B cell (primary cell): ENCODE measurements around the gene ZNF189. TPM values are rescaled to one million over a fixed set of nuclear protein-coding genes. Genes with fewer than 3 reads are reported as not detected.

ENCODE experiments used
- ATAC-seq: fragments of 200-7000 bp; cut with Tn5 transposase; one replicate; pipeline ENCODE4 v1.10.0; 2021; ENCODE audit warnings: low read depth, mild to moderate bottlenecking, moderate number of reproducible peaks, moderate library complexity
- CTCF ChIA-PET: fragments of 350-600 bp; sonication (Branson Sonifier 250); formaldehyde crosslinking; loops from one replicate; lab custom pipeline; 2021; ENCODE audit warnings: antibody characterized with exemption, inconsistent platforms; lab: Charles Lee
- POLR2A ChIA-PET: fragments of 350-600 bp; sonication (Branson Sonifier 250); formaldehyde crosslinking; loops from one replicate; lab custom pipeline; 2021; ENCODE audit warnings: antibody characterized with exemption; lab: Charles Lee
- DNase-seq: peaks from one replicate; pipeline ENCODE4 v3.0.0; 2013
- H2AFZ ChIP-seq: 2 replicates; pipeline ENCODE4 v1.6.1; 2012; ENCODE audit warnings: mild to moderate bottlenecking, low read depth, low read length; ENCODE audit not compliant: insufficient read depth, poor library complexity, severe bottlenecking
- H3K27ac ChIP-seq, 2 donors: 1 replicate in 1 of 2; 2 replicates in 1 of 2; pipeline ENCODE4 v1.5.1; 2012 to 2013; ENCODE audit warnings: low read length in 2 of 2, mild to moderate bottlenecking in 2 of 2, moderate library complexity in 1 of 2
- H3K27me3 ChIP-seq, 4 experiments: fragments of 200-600 bp in 1 of 4; sonication (generic) in 1 of 4; replicated peaks in 1 of 4; 1 replicate in 2 of 4; 2 replicates in 2 of 4; pipeline versions ENCODE4 v1.6.1 to v1.7.0; 2013 to 2016; ENCODE audit warnings: low read length in 3 of 4, mild to moderate bottlenecking in 2 of 4, mixed read lengths in 1 of 4, moderate library complexity in 1 of 4; ENCODE audit not compliant: insufficient read depth in 4 of 4, control insufficient read depth in 3 of 4; ENCODE audit errors: control extremely low read depth in 1 of 4
- H3K36me3 ChIP-seq, 2 experiments: replicated peaks in 1 of 2; 1 replicate in 1 of 2; 2 replicates in 1 of 2; pipeline versions ENCODE4 v1.6.1 to v1.7.1; 2013; ENCODE audit warnings: low read length in 1 of 2; ENCODE audit not compliant: insufficient read depth in 2 of 2, control insufficient read depth in 1 of 2; ENCODE audit errors: control extremely low read depth in 1 of 2, extremely low read depth in 1 of 2
- H3K4me1 ChIP-seq, 2 donors: fragments of 200-600 bp in 1 of 2; sonication (generic) in 1 of 2; 1 replicate in 1 of 2; 2 replicates in 1 of 2; pipeline versions ENCODE4 v1.5.1 to v1.6.1; 2013 to 2017; ENCODE audit warnings: low read length in 2 of 2; ENCODE audit not compliant: control insufficient read depth in 2 of 2, insufficient read depth in 2 of 2
- H3K4me2 ChIP-seq: replicated peaks from 2 replicates; pipeline ENCODE3; 2012; ENCODE audit warnings: mild to moderate bottlenecking, low read depth, low read length; ENCODE audit not compliant: poor library complexity, severe bottlenecking
- H3K4me3 ChIP-seq, 5 experiments: fragments of 200-600 bp in 1 of 5; sonication (generic) in 1 of 5; 1 replicate in 3 of 5; 2 replicates in 2 of 5; pipeline versions ENCODE4 v1.5.1 to v1.7.0; 2011 to 2016; ENCODE audit warnings: low read length in 4 of 5, mild to moderate bottlenecking in 4 of 5, low read depth in 2 of 5, control low read depth in 1 of 5, moderate library complexity in 1 of 5; ENCODE audit not compliant: insufficient read depth in 1 of 5; ENCODE audit errors: control extremely low read depth in 1 of 5, extremely low read depth in 1 of 5
- H3K79me2 ChIP-seq: fragments of 200-600 bp; sonication (generic); one replicate; pipeline ENCODE4 v1.6.0; 2016; ENCODE audit warnings: low read length; ENCODE audit not compliant: control insufficient read depth, insufficient read depth
- H3K9ac ChIP-seq: fragments of 200-600 bp; sonication (generic); 2 replicates; pipeline ENCODE4 v1.6.1; 2017; ENCODE audit warnings: mild to moderate bottlenecking, low read length, moderate library complexity
- H3K9me3 ChIP-seq, 3 donors: one replicate each; pipeline versions ENCODE4 v1.6.1 to v1.7.1; 2013; ENCODE audit warnings: low read length in 2 of 3; ENCODE audit not compliant: control insufficient read depth in 2 of 3, insufficient read depth in 1 of 3; ENCODE audit errors: control extremely low read depth in 1 of 3
- H4K20me1 ChIP-seq: 2 replicates; pipeline ENCODE4 v1.6.0; 2012; ENCODE audit warnings: mild to moderate bottlenecking, low read length; ENCODE audit not compliant: insufficient read depth, control insufficient read depth, poor library complexity, severe bottlenecking
- H3K27ac Mint-ChIP-seq: one replicate; pipeline ENCODE4 v1.8.0; 2021; ENCODE audit warnings: mixed read lengths
- H3K27me3 Mint-ChIP-seq: one replicate; pipeline ENCODE4 v1.8.0; 2021; ENCODE audit warnings: mixed read lengths
- H3K4me1 Mint-ChIP-seq: one replicate; pipeline ENCODE4 v1.8.0; 2021; ENCODE audit warnings: mixed read lengths
- H3K4me3 Mint-ChIP-seq: one replicate; pipeline ENCODE4 v1.8.0; 2021; ENCODE audit warnings: mixed read lengths
- H3K9me3 Mint-ChIP-seq: one replicate; pipeline ENCODE4 v1.8.0; 2022; ENCODE audit warnings: mixed read lengths; ENCODE audit not compliant: insufficient read depth
- CTCF ChIP-seq: fragments of 200-600 bp; IDR thresholded peaks from one replicate; pipeline ENCODE4 v1.8.0; 2022; ENCODE audit warnings: antibody characterized with exemption, mild to moderate bottlenecking
- EZH2 ChIP-seq: IDR thresholded peaks from 2 replicates; pipeline ENCODE4 v1.6.1; 2012; ENCODE audit warnings: borderline replicate concordance, low read depth, mild to moderate bottlenecking, moderate library complexity, low read length; ENCODE audit not compliant: insufficient read depth, poor library complexity, severe bottlenecking
- WGBS: methylation state at CpG from one replicate; pipeline ENCODE4 v1.1.5; 2013; ENCODE audit warnings: missing lambda C conversion rate; ENCODE audit not compliant: insufficient coverage; 5-methylcytosine and 5-hydroxymethylcytosine counted together
- intact Hi-C: fragments of 100-400 bp; cut with micrococcal nuclease; formaldehyde crosslinking; loops from one replicate; pipeline ENCODE4 v1.10.0; 2022
- polyA plus RNA-seq: library from polyadenylated mRNA; depleted of rRNA; stranded (reverse); fragments of >200 nt; gene quantifications from 2 replicates; pipeline ENCODE4 v1.2.3, GENCODE V29; 2012
- total RNA-seq, 2 donors: library from RNA; stranded (reverse); fragments of 120-200 nt in 1 of 2; gene quantifications; 1 replicate in 1 of 2; 2 replicates in 1 of 2; pipeline versions ENCODE4 v1.2.3 to v1.2.4, GENCODE V29; 2013 to 2022

Gene ZNF189
- total and polyA plus RNA-seq, 2 donors (not counting 1 experiment from before 2014, with no cell fraction given) = 4.0 to 25.7 TPM

GRCh38 chr9:101442736-101443135 is 44.1 kb downstream of the ZNF189 start:
- H3K27me3 ChIP-seq = peaks cover 0 to 25% (median 20%) of the 10 kb centered on the region in 4 experiments
- H3K4me3 Mint-ChIP-seq = no peak overlapping the region
- ChIA-PET POLR2A (no interaction called here), CTCF (no interaction called here)
- H3K9ac ChIP-seq = no peak overlapping the region
- H3K79me2 ChIP-seq = no peaks in the 10 kb centered on the region
- DNase-seq = no peak
- ATAC-seq = no peak
- no peaks in the 10 kb centered on the region for H4K20me1 ChIP-seq
- H3K27me3 Mint-ChIP-seq = peaks cover 48% of the 10 kb centered on the region
- H3K4me1 Mint-ChIP-seq = no peaks in the 10 kb centered on the region
- H3K4me1 ChIP-seq = no peaks in the 10 kb centered on the region
- H3K9me3 Mint-ChIP-seq = no peaks in the 10 kb centered on the region
- 83% methylated on average over 1 of the region's 3 CpGs for WGBS
- H3K36me3 ChIP-seq = no peaks in the 10 kb centered on the region
- H3K4me3 ChIP-seq = no peak overlapping the region
- H3K9me3 ChIP-seq = no peaks in the 10 kb centered on the region
- no peak overlapping the region for H3K27ac Mint-ChIP-seq
- no peak overlapping the region for H2AFZ ChIP-seq
- no peak overlapping the region for H3K27ac ChIP-seq
- H3K4me2 ChIP-seq = no peak overlapping the region
- TF ChIP-seq CTCF (no peak), EZH2 (no peak)
- intact Hi-C loops = no loop called here

DNA sequence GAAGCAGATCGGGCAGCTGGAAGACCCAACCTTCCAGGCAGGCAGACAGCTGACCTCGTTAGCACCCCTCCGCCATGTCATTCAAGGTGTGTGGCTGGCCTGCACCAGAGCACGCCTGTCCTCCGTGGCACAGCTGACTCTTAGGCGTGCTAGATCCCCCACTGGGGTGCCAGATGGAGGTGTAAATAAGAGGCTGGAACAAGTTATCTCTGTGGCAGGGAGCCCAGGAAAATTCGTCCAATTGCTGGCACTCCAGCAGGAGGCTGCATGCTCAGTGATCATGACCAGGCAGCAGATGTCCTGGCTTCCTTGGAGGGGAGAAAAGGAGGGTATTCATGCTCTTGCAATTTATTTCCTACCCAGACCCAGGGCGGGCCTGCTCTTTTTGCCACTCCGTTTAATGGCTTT is 44.7 kb downstream of the ZNF189 start:
- Mint-ChIP-seq H3K27ac (no peak overlapping the region), H3K27me3 (peaks cover 51% of the 10 kb centered on the region)
- no peak for ATAC-seq

More for the DNA sequence above, 44.7 kb downstream of the ZNF189 start:
- ChIA-PET CTCF (no interaction called here), POLR2A (no interaction called here)
- Histone ChIP-seq H3K9ac (no peak overlapping the region), H3K4me2 (no peak overlapping the region), H3K79me2 (no peaks in the 10 kb centered on the region), H3K4me3 (no peak overlapping the region), H3K4me1 (peaks cover under 1% of the 10 kb centered on the region in 2 donors), H3K27me3 (peaks cover 0 to 26% (median 23%) of the 10 kb centered on the region in 4 experiments), H3K9me3 (no peaks in the 10 kb centered on the region), H3K36me3 (no peaks in the 10 kb centered on the region), H2AFZ (no peak overlapping the region), H4K20me1 (no peaks in the 10 kb centered on the region), H3K27ac (no peak overlapping the region)
- H3K4me1 Mint-ChIP-seq = peaks cover under 1% of the 10 kb centered on the region
- 92% methylated on average over 7 of the region's 9 CpGs for WGBS
- TF ChIP-seq EZH2 (no peak), CTCF (no peak)
- no peak for DNase-seq
- intact Hi-C loops = no loop called here
- H3K9me3 Mint-ChIP-seq = no peaks in the 10 kb centered on the region
- H3K4me3 Mint-ChIP-seq = no peak overlapping the region
